IMR-90 (cell line): ENCODE data around the gene POLR3G. TPM values are rescaled to one million over a fixed set of nuclear protein-coding genes. Genes with fewer than 3 reads are reported as not detected.

Experiments
- ATAC-seq: fragments of 200-7000 bp; cut with Tn5 transposase; 2 replicates; pipeline ENCODE4 v1.9.1; 2020; ENCODE audit warnings: low read depth, mild to moderate bottlenecking, moderate library complexity
- BruUV-seq: library from RNA; stranded (reverse); fragments of 400-500 nt; replicated peaks from 2 replicates; lab custom pipeline; 2021; lab: Mats Ljungman, UMichigan
- CTCF ChIA-PET: fragments of 300-600 bp; formaldehyde crosslinking; extraction: SDS; loops from one replicate; lab custom pipeline; 2021; ENCODE audit warnings: antibody characterized with exemption; lab: Yijun Ruan, JAX
- POLR2A ChIA-PET: fragments of 300-600 bp; sonication (Branson Sonifier 250); formaldehyde crosslinking; loops from one replicate; lab custom pipeline; 2022; ENCODE audit warnings: antibody characterized with exemption; ENCODE audit not compliant: unreplicated experiment; lab: Charles Lee
- DNase-seq: peaks from one replicate; pipeline ENCODE4 v3.0.0; 2013
- H2AFZ ChIP-seq: replicated peaks from 2 replicates; pipeline ENCODE3; 2013; ENCODE audit warnings: low read length, mild to moderate bottlenecking; ENCODE audit not compliant: poor library complexity
- H2AK5ac ChIP-seq: 2 replicates; pipeline ENCODE4 v1.6.1; 2013; ENCODE audit warnings: low read depth, low read length, inconsistent platforms
- H2AK9ac ChIP-seq: replicated peaks from 2 replicates; pipeline ENCODE3; 2013; ENCODE audit warnings: mild to moderate bottlenecking, low read depth, low read length, moderate library complexity; ENCODE audit not compliant: poor library complexity
- H2BK120ac ChIP-seq: 2 replicates; pipeline ENCODE4 v1.6.1; 2013; ENCODE audit warnings: low read depth, low read length, inconsistent platforms
- H2BK15ac ChIP-seq: 3 replicates; pipeline ENCODE4 v1.6.1; 2013; ENCODE audit warnings: low read depth, low read length, inconsistent platforms
- H2BK20ac ChIP-seq: 2 replicates; pipeline ENCODE4 v1.6.1; 2013; ENCODE audit warnings: low read depth, mild to moderate bottlenecking, inconsistent platforms, low read length, moderate library complexity
- H2BK5ac ChIP-seq: 2 replicates; pipeline ENCODE4 v1.6.1; 2013; ENCODE audit warnings: mild to moderate bottlenecking, low read depth, low read length, inconsistent platforms; ENCODE audit not compliant: poor library complexity, severe bottlenecking
- H3K14ac ChIP-seq: replicated peaks from 2 replicates; pipeline ENCODE4 v1.6.1; 2013; ENCODE audit warnings: low read depth, low read length, inconsistent platforms
- H3K18ac ChIP-seq: 2 replicates; pipeline ENCODE4 v1.6.1; 2013; ENCODE audit warnings: low read depth, low read length, control low read depth
- H3K23ac ChIP-seq: 2 replicates; pipeline ENCODE4 v1.6.1; 2013; ENCODE audit warnings: low read depth, low read length, inconsistent platforms
- H3K27ac ChIP-seq: 2 replicates; pipeline ENCODE4 v1.5.1; 2013; ENCODE audit warnings: mild to moderate bottlenecking, control low read depth, low read length; ENCODE audit not compliant: insufficient read depth
- H3K27me3 ChIP-seq: 2 replicates; pipeline ENCODE4 v1.6.1; 2013; ENCODE audit warnings: low read length; ENCODE audit not compliant: control insufficient read depth, insufficient read depth
- H3K36me3 ChIP-seq: 2 replicates; pipeline ENCODE4 v1.6.1; 2013; ENCODE audit warnings: low read length, mixed read lengths; ENCODE audit not compliant: control insufficient read depth, insufficient read depth
- H3K4ac ChIP-seq: 2 replicates; pipeline ENCODE4 v1.6.1; 2013; ENCODE audit warnings: low read depth, low read length, inconsistent platforms
- H3K4me1 ChIP-seq: 2 replicates; pipeline ENCODE4 v1.6.1; 2013; ENCODE audit warnings: low read length, mixed read lengths; ENCODE audit not compliant: control insufficient read depth, insufficient read depth
- H3K4me2 ChIP-seq: 2 replicates; pipeline ENCODE4 v1.6.1; 2013; ENCODE audit warnings: low read depth, mild to moderate bottlenecking, control low read depth, low read length, moderate library complexity
- H3K4me3 ChIP-seq: 2 replicates; pipeline ENCODE4 v1.5.1; 2013; ENCODE audit warnings: low read depth, mild to moderate bottlenecking, control low read depth, low read length, moderate library complexity; ENCODE audit not compliant: insufficient read depth
- H3K56ac ChIP-seq: 2 replicates; pipeline ENCODE4 v1.6.1; 2013; ENCODE audit warnings: low read length, inconsistent platforms; ENCODE audit not compliant: insufficient read depth; ENCODE audit errors: extremely low read depth
- H3K79me1 ChIP-seq, 2 experiments: 2 replicates each; pipeline ENCODE4 v1.6.1; 2013; ENCODE audit warnings: low read length in 2 of 2, inconsistent platforms in 1 of 2, low read depth in 1 of 2
- H3K9ac ChIP-seq: 2 replicates; pipeline ENCODE4 v1.6.1; 2013; ENCODE audit warnings: low read depth, low read length, control low read depth
- H3K9me1 ChIP-seq: 2 replicates; pipeline ENCODE4 v1.6.1; 2013; ENCODE audit warnings: low read length, inconsistent platforms; ENCODE audit not compliant: insufficient read depth
- H3K9me3 ChIP-seq: 2 replicates; pipeline ENCODE4 v1.6.1; 2013; ENCODE audit warnings: low read length; ENCODE audit not compliant: control insufficient read depth, insufficient read depth
- H4K20me1 ChIP-seq: 2 replicates; pipeline ENCODE4 v1.6.1; 2013; ENCODE audit warnings: low read length, inconsistent platforms; ENCODE audit not compliant: insufficient read depth
- H4K5ac ChIP-seq: 2 replicates; pipeline ENCODE4 v1.6.1; 2013; ENCODE audit warnings: mild to moderate bottlenecking, low read depth, low read length, control low read depth
- H4K8ac ChIP-seq, 2 experiments: 2 replicates each; pipeline ENCODE4 v1.6.1; 2013; ENCODE audit warnings: low read depth in 2 of 2, low read length in 2 of 2, control low read depth in 1 of 2, inconsistent platforms in 1 of 2
- H4K91ac ChIP-seq: 2 replicates; pipeline ENCODE4 v1.6.1; 2013; ENCODE audit warnings: low read depth, low read length, inconsistent platforms; ENCODE audit not compliant: insufficient read depth
- CHD1 ChIP-seq: IDR thresholded peaks from 2 replicates; pipeline ENCODE4 v1.6.1; 2012; ENCODE audit warnings: low read depth, low read length, improper control_type of control experiment
- ELK1 ChIP-seq: fragments of 150-350 bp; IDR thresholded peaks from 2 replicates; pipeline ENCODE4 v1.6.1; 2016; ENCODE audit warnings: low read depth, mild to moderate bottlenecking, low read length, moderate library complexity, borderline replicate concordance
- FOS ChIP-seq: fragments of 150-350 bp; IDR thresholded peaks from 2 replicates; pipeline ENCODE4 v1.6.1; 2016; ENCODE audit warnings: low read depth, low read length
- MAFK ChIP-seq: IDR thresholded peaks from 2 replicates; pipeline ENCODE4 v1.6.1; 2012; ENCODE audit warnings: low read depth, low read length, improper control_type of control experiment
- NFE2L2 ChIP-seq: fragments of 150-350 bp; IDR thresholded peaks from 2 replicates; pipeline ENCODE4 v1.6.1; 2016; ENCODE audit warnings: low read depth, mild to moderate bottlenecking, low read length
- POLR2A ChIP-seq: IDR thresholded peaks from 2 replicates; pipeline ENCODE4 v1.6.1; 2012; ENCODE audit warnings: mild to moderate bottlenecking, low read depth, low read length
- RCOR1 ChIP-seq: IDR thresholded peaks from 2 replicates; pipeline ENCODE4 v1.6.1; 2012; ENCODE audit warnings: mild to moderate bottlenecking, low read length, improper control_type of control experiment; ENCODE audit not compliant: insufficient replicate concordance
- WGBS, 2 experiments: methylation state at CpG; one replicate each; pipeline versions ENCODE4 v1.1.5 to v1.1.7; 2013; ENCODE audit warnings: missing lambda C conversion rate in 2 of 2; ENCODE audit not compliant: insufficient read length in 1 of 2; ENCODE audit errors: extremely low coverage in 2 of 2; 5-methylcytosine and 5-hydroxymethylcytosine counted together
- dilution Hi-C: fragments of 300-500 bp; cut with HindIII; formaldehyde crosslinking; loops from one replicate; pipeline ENCODE4 v1.14.3; 2018; ENCODE audit warnings: low sequenced_read_pairs; ENCODE audit not compliant: unreplicated experiment
- in situ Hi-C: fragments of 300-500 bp; cut with MboI; formaldehyde crosslinking; loops from 3 replicates; pipeline ENCODE4 v1.14.3; 2019; ENCODE audit warnings: low sequenced_read_pairs, inconsistent platforms, mixed read lengths
- intact Hi-C: fragments of 100-400 bp; cut with micrococcal nuclease; formaldehyde crosslinking; loops from 2 replicates; pipeline ENCODE4 v1.10.0; 2022
- polyA plus RNA-seq, 3 experiments: library from polyadenylated mRNA; depleted of rRNA; stranded (reverse); fragments of >200 nt; gene quantifications; 2 replicates each; pipeline ENCODE4 v1.2.3, GENCODE V29; 2012; ENCODE audit warnings: low replicate concordance in 1 of 3
- total RNA-seq: library from RNA; depleted of rRNA; stranded (reverse); fragments of >200 nt; gene quantifications from 2 replicates; pipeline ENCODE4 v1.2.3, GENCODE V29; 2012

Gene POLR3G
- total and polyA plus RNA-seq, 2 of the 4 experiments (the other 2 are of a cell fraction), result 10.6 to 11.6 TPM

- H4K8ac ChIP-seq, result no peak within 1 kb of the TSS
- WGBS, 2 experiments, result 3% methylated on average over 13 of the region's 60 CpGs; no CpG with 5 or more reads in 1 of the 2 experiments
- H3K4me3 ChIP-seq, result no peak within 1 kb of the TSS; the same call in 1 of the 2 replicates
- intact Hi-C loops, result no loop called here
- no peak within 1 kb of the TSS for H3K27ac ChIP-seq
- no peak within 1 kb of the TSS for H2BK5ac ChIP-seq
- ChIA-PET CTCF (no interaction called here), POLR2A (no interaction called here)
- H3K9me3 ChIP-seq, result no peaks in the 10 kb centered on the region
- H3K9ac ChIP-seq, result no peak within 1 kb of the TSS
- no peak within 1 kb of the TSS for H4K91ac ChIP-seq
- in situ Hi-C loops, result no loop called here
- no peak within 1 kb of the TSS for H2BK15ac ChIP-seq
- DNase-seq, result peak; percentile 1
- H4K20me1 ChIP-seq, result no peaks in the 10 kb centered on the region
- no peak within 1 kb of the TSS for H2AK5ac ChIP-seq
- H3K4me2 ChIP-seq, result peak within 1 kb of the TSS; percentile 25; the same call in 1 of the 2 replicates
- H3K36me3 ChIP-seq, result no peaks in the 10 kb centered on the region
- H3K9me1 ChIP-seq, result no peaks in the 10 kb centered on the region
- BruUV-seq, result no TSS peak
- dilution Hi-C loops, result no loop called here
- TF ChIP-seq ELK1, result no peak
- no peak for TF ChIP-seq NFE2L2
- TF ChIP-seq RCOR1, result no peak
- TF ChIP-seq MAFK, result no peak
- no peak for TF ChIP-seq FOS
- no peak for TF ChIP-seq POLR2A
- TF ChIP-seq CHD1, result no peak
- no peak within 1 kb of the TSS for H3K14ac ChIP-seq
- no peak within 1 kb of the TSS for H3K56ac ChIP-seq
- peaks cover 27% of the 10 kb centered on the region for H3K27me3 ChIP-seq
- H3K4ac ChIP-seq, result no peak within 1 kb of the TSS
- ATAC-seq, result peak; percentile 54
- H3K23ac ChIP-seq, result no peak within 1 kb of the TSS
- H2BK20ac ChIP-seq, result no peak within 1 kb of the TSS
- peak within 1 kb of the TSS; percentile 13 for H2AFZ ChIP-seq
- no peak within 1 kb of the TSS for H3K18ac ChIP-seq
- no peak within 1 kb of the TSS for H2BK120ac ChIP-seq
- H4K5ac ChIP-seq, result no peak within 1 kb of the TSS
- H3K4me1 ChIP-seq, result no peaks in the 10 kb centered on the region
- no peaks in the 10 kb centered on the region for H3K79me1 ChIP-seq
- H2AK9ac ChIP-seq, result no peak within 1 kb of the TSS
Observed at GRCh38 chr5:90558344-90559192, 83.9 kb downstream of the POLR3G start, which contains the start of gene ADGRV1. ADGRV1 (plus strand) TSS chr5:90558797; CDS start chr5:90558896, 99 bp downstream.
